IPS-18a (cell line): ENCODE results near the gene RDH12.

Experiments
- H3K27ac ChIP-seq: one replicate; pipeline ENCODE4 v1.5.1; 2013; ENCODE audit warnings: low read length
- H3K27me3 ChIP-seq: one replicate; pipeline ENCODE4 v1.6.1; 2013; ENCODE audit warnings: mild to moderate bottlenecking, low read length; ENCODE audit not compliant: control insufficient read depth, insufficient read depth
- H3K36me3 ChIP-seq: one replicate; pipeline ENCODE4 v1.6.1; 2013; ENCODE audit warnings: low read depth, low read length; ENCODE audit not compliant: control insufficient read depth
- H3K4me1 ChIP-seq: one replicate; pipeline ENCODE4 v1.6.1; 2013; ENCODE audit warnings: low read depth, low read length; ENCODE audit not compliant: control insufficient read depth
- H3K4me3 ChIP-seq: one replicate; pipeline ENCODE4 v1.5.1; 2013; ENCODE audit warnings: low read length
- H3K9ac ChIP-seq: one replicate; pipeline ENCODE4 v1.6.1; 2013; ENCODE audit warnings: mild to moderate bottlenecking, low read length, moderate library complexity
- H3K9me3 ChIP-seq: one replicate; pipeline ENCODE4 v1.6.1; 2013; ENCODE audit warnings: low read depth, low read length; ENCODE audit not compliant: control insufficient read depth

RDH12 gene

DNA sequence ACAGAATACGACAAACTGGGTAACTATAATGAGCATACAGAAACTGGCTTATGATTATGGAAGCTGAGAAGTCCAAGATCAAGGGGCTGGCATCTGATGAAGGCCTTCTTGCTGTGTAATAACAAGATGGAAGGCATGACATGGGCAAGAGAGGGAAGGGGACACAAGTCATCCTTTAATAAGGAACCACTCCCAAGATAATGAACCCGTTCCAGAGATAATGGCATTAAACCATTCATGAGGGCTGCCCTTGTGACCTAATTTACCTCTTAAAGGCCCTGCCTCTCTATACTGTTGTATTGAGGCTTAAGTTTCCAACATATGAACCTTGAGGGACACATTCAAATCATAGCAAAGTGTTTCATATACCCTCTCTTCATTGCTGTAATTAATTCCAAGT is 22.7 kb upstream of the RDH12 start:
- Histone ChIP-seq H3K9me3 (no peaks in the 10 kb centered on the region), H3K27ac (no peak overlapping the region), H3K9ac (no peak overlapping the region), H3K36me3 (peaks cover 54% of the 10 kb centered on the region), H3K4me1 (no peaks in the 10 kb centered on the region), H3K4me3 (no peak overlapping the region), H3K27me3 (no peaks in the 10 kb centered on the region)

DNA sequence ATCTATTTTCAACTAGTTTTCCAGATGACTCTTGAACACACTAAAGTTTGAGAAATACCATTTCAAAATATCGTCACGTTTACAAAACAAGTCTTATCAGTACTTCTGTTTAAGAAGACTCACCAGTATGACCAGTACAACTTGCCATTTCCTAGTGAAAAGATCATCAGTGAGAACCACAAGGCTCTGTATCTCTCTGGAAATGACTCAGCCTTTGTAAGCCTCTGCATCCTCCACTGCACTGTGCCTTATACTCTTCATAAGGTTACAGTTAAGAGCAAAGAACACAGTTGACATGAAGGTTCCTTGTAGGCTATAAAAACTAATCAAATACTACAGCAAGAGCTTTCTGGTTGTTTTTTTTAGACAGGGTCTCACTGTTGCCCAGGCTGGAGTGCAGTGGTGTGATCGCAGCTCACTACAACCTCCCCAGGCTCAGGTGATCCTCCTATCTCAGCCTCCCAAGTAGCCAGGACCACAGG is 21.5 kb upstream of the RDH12 start:
- no peaks in the 10 kb centered on the region for H3K9me3 ChIP-seq
- H3K27me3 ChIP-seq, result no peaks in the 10 kb centered on the region
- H3K27ac ChIP-seq, result no peak overlapping the region
- H3K4me3 ChIP-seq, result no peak overlapping the region
- no peaks in the 10 kb centered on the region for H3K4me1 ChIP-seq
- no peak overlapping the region for H3K9ac ChIP-seq
- peaks cover 66% of the 10 kb centered on the region for H3K36me3 ChIP-seq

DNA sequence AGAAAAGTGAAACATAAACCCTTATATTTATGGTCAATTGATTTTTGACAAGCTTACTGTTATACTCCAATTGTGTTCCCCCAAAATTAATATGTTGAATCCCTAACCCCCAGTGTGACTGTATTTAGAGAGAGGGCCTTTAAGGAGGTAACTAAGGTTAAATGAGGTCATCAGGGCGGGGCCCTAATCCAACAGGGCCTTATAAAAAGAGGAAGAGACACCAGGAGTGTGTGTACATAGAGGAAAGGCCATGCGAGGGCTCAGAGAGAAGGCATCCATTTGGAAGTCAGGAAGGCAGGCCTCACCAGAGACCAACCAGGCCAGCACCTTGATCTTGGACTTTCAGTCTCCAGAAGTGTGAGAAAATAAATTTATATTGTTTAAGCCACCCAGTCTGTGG is 20.7 kb upstream of the RDH12 start:
- Histone ChIP-seq H3K9me3 (no peaks in the 10 kb centered on the region), H3K27me3 (no peaks in the 10 kb centered on the region), H3K9ac (no peak overlapping the region), H3K36me3 (peaks cover 73% of the 10 kb centered on the region), H3K4me3 (no peak overlapping the region), H3K4me1 (no peaks in the 10 kb centered on the region), H3K27ac (no peak overlapping the region)

DNA sequence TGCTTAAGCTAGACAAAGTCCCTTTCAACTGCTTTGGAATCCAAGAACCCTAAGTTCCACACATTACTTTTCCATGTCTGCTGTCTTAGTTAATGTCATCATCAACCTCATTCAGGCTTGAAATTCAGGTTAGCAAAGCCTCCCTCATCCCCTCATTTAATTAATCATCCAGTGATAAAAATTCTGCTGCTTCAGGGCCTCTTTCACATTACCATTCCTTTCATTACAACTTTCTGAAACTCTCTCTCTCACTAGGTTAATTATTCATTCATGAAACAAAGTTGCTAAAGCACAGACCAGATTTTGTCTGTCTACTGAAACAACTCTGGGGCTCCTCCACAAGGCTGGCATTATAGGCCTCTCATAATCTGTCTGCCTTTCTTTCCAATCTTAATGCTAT is 17.8 kb upstream of the RDH12 start:
- H3K27ac ChIP-seq, result no peak overlapping the region
- no peaks in the 10 kb centered on the region for H3K9me3 ChIP-seq
- H3K27me3 ChIP-seq, result no peaks in the 10 kb centered on the region
- H3K4me3 ChIP-seq, result no peak overlapping the region
- H3K9ac ChIP-seq, result no peak overlapping the region
- H3K36me3 ChIP-seq, result peaks cover 84% of the 10 kb centered on the region
- H3K4me1 ChIP-seq, result no peaks in the 10 kb centered on the region

DNA sequence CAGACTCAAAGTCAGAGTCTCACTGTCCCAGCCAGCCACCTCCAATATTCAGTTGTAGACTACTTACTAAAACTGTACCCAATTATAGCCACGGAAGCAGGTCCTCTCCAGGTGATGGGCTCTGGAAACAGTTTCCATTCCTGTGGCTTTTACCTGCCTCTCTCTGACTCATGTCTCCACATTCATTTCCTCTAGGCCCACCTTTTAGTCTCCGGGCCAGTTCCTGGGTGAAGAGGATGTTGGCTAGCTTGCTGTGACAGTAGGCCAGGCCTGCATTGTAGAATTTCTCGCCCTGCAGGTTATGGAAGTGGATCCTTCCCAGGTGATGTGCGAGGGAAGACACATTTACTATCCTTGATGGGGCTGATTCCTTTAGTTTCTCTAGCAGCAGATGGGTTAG is 11.7 kb upstream of the RDH12 start:
- no peak overlapping the region for H3K4me3 ChIP-seq
- no peak overlapping the region for H3K27ac ChIP-seq
- peaks cover 79% of the 10 kb centered on the region for H3K36me3 ChIP-seq
- no peak overlapping the region for H3K9ac ChIP-seq
- no peaks in the 10 kb centered on the region for H3K4me1 ChIP-seq
- no peaks in the 10 kb centered on the region for H3K27me3 ChIP-seq
- H3K9me3 ChIP-seq, result no peaks in the 10 kb centered on the region

DNA sequence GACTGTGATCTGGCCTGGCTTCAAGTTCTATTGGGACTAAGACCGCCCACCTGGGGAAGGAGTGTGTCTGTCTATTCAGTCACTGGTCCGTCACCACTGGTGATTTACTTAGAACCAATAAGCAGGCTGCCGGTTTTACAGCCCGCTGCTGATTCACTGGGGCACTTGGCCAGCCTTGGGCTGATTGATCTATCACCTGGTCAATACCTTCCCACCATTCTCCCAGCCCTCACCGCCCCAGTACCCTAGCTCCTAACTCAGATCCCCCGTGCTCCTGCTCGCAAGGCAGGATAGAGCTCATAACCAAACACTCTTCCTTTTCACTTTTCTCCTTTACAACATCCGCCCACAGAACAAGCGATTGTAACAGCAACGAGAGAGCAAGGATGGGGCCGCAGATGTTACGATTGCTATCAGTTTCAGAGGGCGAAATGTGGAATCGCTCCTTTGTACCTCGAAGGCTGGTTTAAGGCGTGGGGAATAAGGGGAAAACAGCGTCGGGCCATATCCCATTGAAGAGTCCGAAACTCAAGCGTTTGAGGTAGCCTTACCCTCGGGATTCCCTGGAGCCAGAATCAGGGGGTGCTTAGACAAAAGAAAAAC is 6.8 kb upstream of the RDH12 start:
- no peaks in the 10 kb centered on the region for H3K4me1 ChIP-seq
- H3K9ac ChIP-seq, result peak overlapping the region; percentile 89
- peak overlapping the region; percentile 93 for H3K4me3 ChIP-seq
- H3K9me3 ChIP-seq, result no peaks in the 10 kb centered on the region
- H3K27me3 ChIP-seq, result peaks cover 6% of the 10 kb centered on the region
- peaks cover 34% of the 10 kb centered on the region for H3K36me3 ChIP-seq
- peak overlapping the region; percentile 78 for H3K27ac ChIP-seq

DNA sequence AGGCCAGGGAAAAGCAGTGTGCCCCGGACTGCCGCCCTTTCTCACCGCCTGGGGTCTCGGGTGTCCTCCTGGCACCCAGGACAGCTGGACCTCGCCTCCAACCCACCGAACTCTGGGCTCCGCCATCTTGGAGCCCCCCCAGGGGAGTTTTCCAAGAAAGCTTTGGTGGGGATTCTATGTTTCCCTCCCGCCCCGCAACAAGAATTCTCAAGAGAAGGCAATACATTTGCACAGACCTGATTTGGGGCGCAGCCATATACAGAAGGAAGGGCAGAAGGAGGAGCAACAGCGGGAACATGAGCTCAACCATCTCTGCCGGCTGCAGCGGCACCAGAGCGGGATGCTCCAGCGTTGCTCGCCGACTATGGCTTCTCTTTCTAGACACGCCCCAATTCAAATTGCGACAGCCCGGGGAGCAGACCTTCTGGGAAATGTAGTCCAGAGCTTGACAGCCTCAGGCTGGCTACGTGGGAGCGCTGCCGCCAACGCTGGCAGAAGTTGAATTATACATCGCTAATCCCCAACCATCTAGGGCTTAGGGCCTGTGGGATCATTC is 6.2 kb upstream of the RDH12 start, which contains the start of gene RDH11:
Gene RDH11, minus strand, starts transcription at position 371 of the 556 bp plus-strand sequence. Its CDS starts 61 bp downstream, at position 310.
- peak within 1 kb of the TSS; percentile 89 for H3K9ac ChIP-seq
- peaks cover 28% of the 10 kb centered on the region for H3K36me3 ChIP-seq
- peaks cover 6% of the 10 kb centered on the region for H3K27me3 ChIP-seq
- H3K27ac ChIP-seq, result peak within 1 kb of the TSS; percentile 78
- peak within 1 kb of the TSS; percentile 93 for H3K4me3 ChIP-seq
- no peaks in the 10 kb centered on the region for H3K4me1 ChIP-seq
- no peaks in the 10 kb centered on the region for H3K9me3 ChIP-seq

DNA sequence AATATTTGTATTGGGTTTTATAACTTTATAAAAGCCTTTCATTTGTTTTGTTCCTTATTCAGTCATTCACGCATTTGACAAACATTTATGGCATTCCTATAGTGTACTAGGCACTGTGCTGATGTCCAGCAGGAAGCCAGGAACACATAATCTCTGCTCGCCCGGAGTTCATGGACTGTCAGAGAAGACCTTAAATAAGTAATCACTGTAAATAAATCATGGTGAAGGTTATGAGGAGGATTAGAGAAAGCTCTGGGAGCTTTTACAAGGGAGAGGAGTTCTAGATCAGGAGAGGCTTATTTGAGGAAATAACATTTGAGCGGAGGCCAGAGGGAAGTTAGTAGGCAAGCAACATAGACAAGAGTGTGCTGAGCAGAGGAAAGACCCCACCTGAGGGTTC is 4.7 kb upstream of the RDH12 start:
- Histone ChIP-seq H3K4me3 (no peak overlapping the region), H3K27me3 (peaks cover 6% of the 10 kb centered on the region), H3K4me1 (no peaks in the 10 kb centered on the region), H3K36me3 (peaks cover 12% of the 10 kb centered on the region), H3K9ac (no peak overlapping the region), H3K9me3 (no peaks in the 10 kb centered on the region), H3K27ac (no peak overlapping the region)

DNA sequence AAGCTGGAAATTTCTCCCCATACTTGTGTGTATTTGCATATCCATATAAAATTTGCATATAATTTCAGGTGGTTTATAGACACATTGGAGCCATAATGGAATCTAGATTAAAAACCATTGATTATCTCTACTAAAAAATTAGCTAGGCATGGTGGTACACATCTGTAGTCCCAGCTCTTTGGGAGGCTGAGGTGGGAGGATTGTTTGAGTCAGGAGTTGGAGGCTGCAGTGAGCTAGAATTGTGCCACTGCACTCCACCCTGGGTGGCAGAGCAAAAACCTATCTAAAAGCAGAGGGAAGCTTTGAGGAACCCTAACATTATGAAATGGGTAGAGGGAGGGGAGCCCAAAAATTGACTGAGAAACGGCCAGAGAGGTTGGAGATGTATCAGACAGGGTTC is 3.5 kb upstream of the RDH12 start:
- Histone ChIP-seq H3K36me3 (peaks cover 2% of the 10 kb centered on the region), H3K27ac (no peak overlapping the region), H3K4me3 (no peak overlapping the region), H3K4me1 (no peaks in the 10 kb centered on the region), H3K27me3 (peaks cover 6% of the 10 kb centered on the region), H3K9ac (no peak overlapping the region), H3K9me3 (no peaks in the 10 kb centered on the region)

DNA sequence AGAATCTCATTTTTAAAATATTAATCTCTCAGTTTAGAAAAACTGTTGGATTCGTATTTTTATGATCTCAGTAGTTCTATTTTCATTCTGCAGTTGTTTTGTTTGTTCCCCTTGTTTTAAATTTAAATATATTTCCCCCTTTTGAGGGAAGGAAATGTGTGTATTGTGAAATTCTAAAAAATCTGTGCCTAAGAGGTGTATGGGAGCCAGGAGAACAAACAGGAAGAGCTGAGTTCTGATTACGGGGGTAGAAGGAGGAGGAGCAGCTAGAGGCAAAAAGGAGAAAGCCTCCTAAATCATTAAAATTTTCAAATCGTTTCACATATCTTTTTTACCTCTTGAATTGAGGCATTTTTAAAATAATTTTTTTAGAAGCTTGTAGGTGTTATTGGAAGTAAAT is 2.3 kb downstream of the RDH12 start:
- H3K4me1 ChIP-seq, result no peaks in the 10 kb centered on the region
- peaks cover 11% of the 10 kb centered on the region for H3K9me3 ChIP-seq
- H3K4me3 ChIP-seq, result no peak overlapping the region
- H3K36me3 ChIP-seq, result no peaks in the 10 kb centered on the region
- no peak overlapping the region for H3K9ac ChIP-seq
- no peaks in the 10 kb centered on the region for H3K27me3 ChIP-seq
- no peak overlapping the region for H3K27ac ChIP-seq

DNA sequence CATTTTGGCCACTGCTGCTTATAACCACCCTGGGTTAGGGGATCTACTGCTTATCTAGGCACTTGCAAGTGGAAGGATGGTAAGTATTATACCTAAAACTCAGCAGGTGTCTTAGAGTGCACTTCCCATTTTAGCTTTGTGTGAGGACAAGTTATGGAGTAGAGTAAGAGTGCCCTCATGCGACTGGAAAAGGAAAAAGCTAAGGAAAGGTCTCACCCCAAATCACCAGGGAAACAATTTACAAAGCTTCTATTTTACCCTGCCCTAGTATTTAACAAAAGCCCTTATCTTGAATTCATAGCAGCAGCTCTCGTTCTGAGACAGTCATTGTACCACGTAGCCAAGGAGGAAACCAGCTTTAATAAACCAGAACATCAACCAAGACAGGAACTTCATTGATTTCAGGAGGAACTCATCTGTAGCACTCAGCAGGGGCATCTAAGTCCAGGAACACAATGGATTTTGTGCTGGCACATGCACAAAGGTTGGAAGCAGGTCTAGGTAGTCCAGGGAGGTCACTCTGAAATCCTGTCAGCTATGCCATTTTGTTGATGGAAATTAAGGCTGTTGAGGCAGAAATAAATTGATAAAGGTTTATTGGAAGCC is 2.9 kb downstream of the RDH12 start:
- Histone ChIP-seq H3K36me3 (no peaks in the 10 kb centered on the region), H3K9ac (no peak overlapping the region), H3K9me3 (peaks cover 16% of the 10 kb centered on the region), H3K27ac (no peak overlapping the region), H3K4me3 (no peak overlapping the region), H3K27me3 (no peaks in the 10 kb centered on the region), H3K4me1 (no peaks in the 10 kb centered on the region)

DNA sequence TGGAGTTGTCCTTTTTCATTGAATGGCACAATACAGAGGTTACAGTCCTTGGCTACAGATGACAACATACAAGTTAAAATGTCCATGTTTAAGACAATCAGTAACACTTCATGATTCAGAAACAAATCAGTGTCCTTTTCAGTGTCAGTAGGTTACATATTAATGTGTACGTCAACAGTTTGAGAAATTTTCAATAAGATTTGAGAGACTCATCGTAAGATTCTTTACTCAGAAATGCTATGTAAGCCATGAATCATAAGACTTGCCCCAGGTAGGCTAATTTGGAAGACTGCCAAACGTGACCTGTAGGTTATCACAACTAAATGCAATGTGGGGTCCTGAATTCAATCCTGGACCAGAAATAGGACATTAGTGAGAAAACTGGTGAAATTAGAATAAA is 3.5 kb downstream of the RDH12 start:
- peaks cover 20% of the 10 kb centered on the region for H3K9me3 ChIP-seq
- H3K27me3 ChIP-seq, result no peaks in the 10 kb centered on the region
- no peak overlapping the region for H3K27ac ChIP-seq
- H3K4me3 ChIP-seq, result no peak overlapping the region
- H3K4me1 ChIP-seq, result no peaks in the 10 kb centered on the region
- H3K36me3 ChIP-seq, result no peaks in the 10 kb centered on the region
- no peak overlapping the region for H3K9ac ChIP-seq
